ENCODE results near the gene TEX22.

Gene TEX22

GRCh38 chr14:105366386-105367074, 31.8 kb upstream of the TEX22 start:
- DNase-seq (ENCODE audit: low read depth in 2 of 2) = no peak

- no peak for DNase-seq (ENCODE audit: low read depth in 2 of 2)
Observed at GRCh38 chr14:105367116-105368031, 31.0 kb upstream of the TEX22 start.

- no peak for DNase-seq (ENCODE audit: low read depth in 2 of 2)
Observed at GRCh38 chr14:105368032-105368417, 30.3 kb upstream of the TEX22 start.

- DNase-seq (ENCODE audit: low read depth in 2 of 2) = no peak
Observed at GRCh38 chr14:105368426-105368825, 29.9 kb upstream of the TEX22 start.

GRCh38 chr14:105368910-105369652, 29.3 kb upstream of the TEX22 start:
- no peak for DNase-seq (ENCODE audit: low read depth in 2 of 2)

- DNase-seq (ENCODE audit: low read depth in 2 of 2) = no peak
Observed at GRCh38 chr14:105369653-105370040, 28.7 kb upstream of the TEX22 start.

GRCh38 chr14:105374389-105374788, 23.9 kb upstream of the TEX22 start:
- DNase-seq (ENCODE audit: low read depth in 2 of 2) = no peak

GRCh38 chr14:105375635-105376057, 22.7 kb upstream of the TEX22 start:
- no peak for DNase-seq (ENCODE audit: low read depth in 2 of 2)

- DNase-seq (ENCODE audit: low read depth in 2 of 2) = no peak
Observed at GRCh38 chr14:105376521-105377440, 21.6 kb upstream of the TEX22 start.

- DNase-seq (ENCODE audit: low read depth in 2 of 2) = no peak
Observed at GRCh38 chr14:105377555-105378182, 20.7 kb upstream of the TEX22 start.

GRCh38 chr14:105378199-105378598, 20.1 kb upstream of the TEX22 start:
- no peak for DNase-seq (ENCODE audit: low read depth in 2 of 2)

- DNase-seq (ENCODE audit: low read depth in 2 of 2) = no peak
Observed at GRCh38 chr14:105378873-105379685, 19.3 kb upstream of the TEX22 start.

- no peak for DNase-seq (ENCODE audit: low read depth in 2 of 2)
Observed at GRCh38 chr14:105379946-105380345, 18.4 kb upstream of the TEX22 start.

GRCh38 chr14:105380756-105381155, 17.6 kb upstream of the TEX22 start:
- no peak for DNase-seq (ENCODE audit: low read depth in 2 of 2)

- no peak for DNase-seq (ENCODE audit: low read depth in 2 of 2)
Observed at GRCh38 chr14:105381446-105382342, 16.6 kb upstream of the TEX22 start.

- DNase-seq (ENCODE audit: low read depth in 2 of 2) = no peak
Observed at GRCh38 chr14:105382343-105383082, 15.8 kb upstream of the TEX22 start.

- no peak for DNase-seq (ENCODE audit: low read depth in 2 of 2)
Observed at GRCh38 chr14:105383083-105383730, 15.1 kb upstream of the TEX22 start.
